GM12878 (cell line): ENCODE data around the gene NKD1. TPM values are rescaled to one million over a fixed set of nuclear protein-coding genes. Genes with fewer than 3 reads are reported as not detected.

Source experiments
- ATAC-seq: fragments of 200-7000 bp; cut with Tn5 transposase; 3 replicates; pipeline ENCODE4 v1.9.1; 2020; ENCODE audit warnings: mild to moderate bottlenecking, moderate library complexity
- BruUV-seq: library from RNA; stranded (reverse); fragments of 400-500 nt; replicated peaks from 2 replicates; lab custom pipeline; 2021; lab: Mats Ljungman, UMichigan
- CTCF ChIA-PET: fragments of 300-600 bp; sonication (Branson Sonifier 250); formaldehyde crosslinking; extraction: SDS; loops from one replicate; lab custom pipeline; 2021; ENCODE audit warnings: inconsistent platforms; lab: Yijun Ruan, JAX
- POLR2A ChIA-PET: fragments of 350-600 bp; formaldehyde crosslinking; extraction: SDS; loops from one replicate; lab custom pipeline; 2021; ENCODE audit warnings: inconsistent platforms; lab: Charles Lee
- RAD21 ChIA-PET: fragments of 300-600 bp; sonication (Branson Sonifier 250); formaldehyde crosslinking; loops from one replicate; lab custom pipeline; 2023; ENCODE audit warnings: antibody characterized with exemption; ENCODE audit not compliant: unreplicated experiment; lab: Charles Lee
- SMC1A ChIA-PET: fragments of 300-600 bp; sonication (Branson Sonifier 250); formaldehyde crosslinking; loops from one replicate; lab custom pipeline; 2023; ENCODE audit not compliant: unreplicated experiment, uncharacterized antibody; lab: Charles Lee
- DNase-seq: peaks from one replicate; pipeline ENCODE4 v3.0.0-alpha.2; 2011; ENCODE audit warnings: low read depth, low spot score
- FAIRE-seq: peaks from 3 replicates; lab custom pipeline; 2011; peaks lifted over from hg19 to GRCh38; lab: Jason Lieb, UNC
- H2AFZ ChIP-seq: 2 replicates; pipeline ENCODE4 v1.6.0; 2011; ENCODE audit warnings: low read depth, low read length, control low read depth; ENCODE audit not compliant: control insufficient read depth
- H3K27ac ChIP-seq: 2 replicates; pipeline ENCODE4 v1.5.1; 2011; ENCODE audit warnings: control low read depth; ENCODE audit not compliant: control insufficient read depth, insufficient read depth
- H3K27me3 ChIP-seq, 2 experiments: replicated peaks in 1 of 2; 2 replicates each; pipeline versions ENCODE4 v1.6.0 to v1.6.1; 2011; ENCODE audit warnings: low read length in 1 of 2; ENCODE audit not compliant: control insufficient read depth in 2 of 2, insufficient read depth in 2 of 2
- H3K36me3 ChIP-seq, 2 experiments: 2 replicates each; pipeline ENCODE4 v1.5.1; 2011; ENCODE audit warnings: low read length in 1 of 2; ENCODE audit not compliant: control insufficient read depth in 2 of 2, insufficient read depth in 2 of 2
- H3K4me1 ChIP-seq: 2 replicates; pipeline ENCODE4 v1.6.1; 2011; ENCODE audit warnings: mild to moderate bottlenecking, low read length, moderate library complexity, mixed read lengths; ENCODE audit not compliant: control insufficient read depth, insufficient read depth
- H3K4me2 ChIP-seq: 2 replicates; pipeline ENCODE4 v1.6.0; 2011; ENCODE audit warnings: control low read depth; ENCODE audit not compliant: control insufficient read depth, insufficient read depth
- H3K4me3 ChIP-seq: fragments of 200-600 bp; sonication (generic); 2 replicates; pipeline ENCODE4 v1.5.1; 2016
- H3K79me2 ChIP-seq: 2 replicates; pipeline ENCODE4 v1.6.0; 2011; ENCODE audit warnings: low read length; ENCODE audit not compliant: control insufficient read depth, insufficient read depth
- H3K9ac ChIP-seq: 2 replicates; pipeline ENCODE4 v1.8.0; 2011; ENCODE audit warnings: low read length, control low read depth, mixed read lengths; ENCODE audit not compliant: control insufficient read depth, insufficient read depth
- H3K9me3 ChIP-seq: replicated peaks from 3 replicates; pipeline ENCODE4 v1.5.1; 2011; ENCODE audit warnings: mild to moderate bottlenecking, low read length; ENCODE audit not compliant: control insufficient read depth, insufficient read depth
- H4K20me1 ChIP-seq: 2 replicates; pipeline ENCODE4 v1.6.0; 2011; ENCODE audit not compliant: control insufficient read depth, insufficient read depth
- ATF7 ChIP-seq: fragments of 450-650 bp; IDR thresholded peaks from 2 replicates; pipeline ENCODE4 v1.6.1; 2016; ENCODE audit warnings: low read depth, mild to moderate bottlenecking
- BCL3 ChIP-seq: IDR thresholded peaks from 2 replicates; pipeline ENCODE4 v1.6.1; 2011; ENCODE audit warnings: borderline replicate concordance, low read depth, mild to moderate bottlenecking, moderate library complexity, low read length; ENCODE audit not compliant: insufficient read depth, poor library complexity, severe bottlenecking
- ETV6 ChIP-seq, 2 experiments: fragments of 450-650 bp in 1 of 2; IDR thresholded peaks in 1 of 2; conservative IDR thresholded peaks in 1 of 2; 2 replicates each; pipeline ENCODE4 v1.6.1; 2014; ENCODE audit warnings: antibody characterized with exemption in 1 of 2, borderline replicate concordance in 1 of 2, low read depth in 1 of 2, mild to moderate bottlenecking in 1 of 2, moderate library complexity in 1 of 2
- GATAD2B ChIP-seq: fragments of 450-650 bp; conservative IDR thresholded peaks from 2 replicates; pipeline ENCODE4 v1.6.1; 2017; ENCODE audit warnings: low read depth, mild to moderate bottlenecking, moderate library complexity
- IKZF1 ChIP-seq: fragments of 450-650 bp; conservative IDR thresholded peaks from 2 replicates; pipeline ENCODE4 v1.6.1; 2017; ENCODE audit warnings: antibody characterized with exemption, mild to moderate bottlenecking
- IKZF2 ChIP-seq, 2 experiments: fragments of 450-650 bp; IDR thresholded peaks; 2 replicates each; pipeline ENCODE4 v1.6.1; 2017; ENCODE audit warnings: mild to moderate bottlenecking in 2 of 2, moderate library complexity in 2 of 2
- KDM1A ChIP-seq: fragments of 200-600 bp; sonication (generic); IDR thresholded peaks from 2 replicates; pipeline ENCODE4 v1.6.1; 2016; ENCODE audit warnings: borderline replicate concordance
- MEF2B ChIP-seq: fragments of 450-650 bp; IDR thresholded peaks from 2 replicates; pipeline ENCODE4 v1.6.1; 2018; ENCODE audit warnings: mild to moderate bottlenecking, moderate library complexity; ENCODE audit not compliant: partially characterized antibody, poor library complexity, severe bottlenecking
- PAX8 ChIP-seq: fragments of 450-650 bp; IDR thresholded peaks from 2 replicates; pipeline ENCODE4 v1.6.1; 2017; ENCODE audit warnings: mild to moderate bottlenecking, moderate library complexity
- RAD21 ChIP-seq: IDR thresholded peaks from 2 replicates; pipeline ENCODE4 v1.6.1; 2011; ENCODE audit warnings: mild to moderate bottlenecking, low read depth, low read length, moderate library complexity; ENCODE audit not compliant: insufficient read depth
- RBBP5 ChIP-seq: fragments of 200-600 bp; sonication (generic); conservative IDR thresholded peaks from 2 replicates; pipeline ENCODE4 v1.6.1; 2016
- RUNX3 ChIP-seq: IDR thresholded peaks from 2 replicates; pipeline ENCODE4 v1.6.1; 2012; ENCODE audit warnings: low read length, inconsistent platforms
- SMAD5 ChIP-seq: IDR thresholded peaks from 2 replicates; pipeline ENCODE4 v1.6.1; 2016; ENCODE audit warnings: antibody characterized with exemption, low read depth
- YBX1 ChIP-seq: fragments of 450-650 bp; IDR thresholded peaks from 2 replicates; pipeline ENCODE4 v1.6.1; 2016; ENCODE audit warnings: antibody characterized with exemption
- ZNF24 ChIP-seq: fragments of 450-650 bp; IDR thresholded peaks from 2 replicates; pipeline ENCODE4 v1.6.1; 2017; ENCODE audit warnings: antibody characterized with exemption, mild to moderate bottlenecking
- WGBS: methylation state at CpG from one replicate; pipeline ENCODE4 v1.1.6; 2016; ENCODE audit warnings: low lambda C conversion rate; ENCODE audit not compliant: insufficient replicate concordance, insufficient coverage; ENCODE audit errors: missing lambda C conversion rate; 5-methylcytosine and 5-hydroxymethylcytosine counted together
- in situ Hi-C: fragments of 300-500 bp; cut with MboI; formaldehyde crosslinking; loops from 9 replicates; pipeline ENCODE4 v1.14.3; 2018; ENCODE audit warnings: mixed read lengths
- intact Hi-C: fragments of 100-400 bp; cut with micrococcal nuclease; formaldehyde crosslinking; loops from one replicate; pipeline ENCODE4 v1.14.2; 2022; ENCODE audit not compliant: unreplicated experiment
- polyA plus RNA-seq, 11 experiments: library from polyadenylated mRNA; depleted of rRNA in 4 of 11; unstranded in 6 of 11; stranded (reverse) in 5 of 11; fragments of >200 nt; fragmentation: Nextera tagmentation in 4 of 11; fragmentation: Illumina TruSeq in 1 of 11; extraction: Ambion mirVana in 4 of 11; extraction: Trizol in 1 of 11; gene quantifications; 1 replicate in 1 of 11; 2 replicates in 10 of 11; pipeline versions ENCODE4 v1.2.1 to v1.2.3, GENCODE V29; 2011 to 2016; ENCODE audit warnings: inconsistent platforms in 2 of 11, missing spikeins in 2 of 11, low read depth in 1 of 11
- total RNA-seq, 4 experiments: library from RNA; depleted of rRNA in 3 of 4; stranded (reverse); fragments of >200 nt in 3 of 4; fragmentation: Illumina TruSeq in 1 of 4; extraction: Trizol in 1 of 4; gene quantifications; 2 replicates each; pipeline versions ENCODE4 v1.2.1 to v1.2.3, GENCODE V29; 2013 to 2021
- TF ChIP-seq, protein P1 (sequence below), 3 experiments: IDR thresholded peaks in 2 of 3; conservative IDR thresholded peaks in 1 of 3; 2 replicates each; pipeline ENCODE4 v1.5.1; 2011; ENCODE audit warnings: low read depth in 3 of 3, low read length in 3 of 3, mild to moderate bottlenecking in 3 of 3, control low read depth in 2 of 3, moderate library complexity in 2 of 3, inconsistent platforms in 1 of 3, mixed read lengths in 1 of 3; ENCODE audit not compliant: control insufficient read depth in 2 of 3, insufficient read depth in 1 of 3; ENCODE audit errors: extremely low read depth in 1 of 3
- TF ChIP-seq, protein P2 (sequence below): IDR thresholded peaks from 2 replicates; pipeline ENCODE4 v1.6.1; 2011; ENCODE audit warnings: mild to moderate bottlenecking, low read depth, low read length, moderate library complexity; ENCODE audit not compliant: insufficient replicate concordance

The NKD1 gene
- total and polyA plus RNA-seq, 10 of the 15 experiments (the other 5 are each of a cell fraction or from before 2014, with no cell fraction given) = under 0.01 to 0.49 (median 0.04) TPM; not detected in 2

DNA sequence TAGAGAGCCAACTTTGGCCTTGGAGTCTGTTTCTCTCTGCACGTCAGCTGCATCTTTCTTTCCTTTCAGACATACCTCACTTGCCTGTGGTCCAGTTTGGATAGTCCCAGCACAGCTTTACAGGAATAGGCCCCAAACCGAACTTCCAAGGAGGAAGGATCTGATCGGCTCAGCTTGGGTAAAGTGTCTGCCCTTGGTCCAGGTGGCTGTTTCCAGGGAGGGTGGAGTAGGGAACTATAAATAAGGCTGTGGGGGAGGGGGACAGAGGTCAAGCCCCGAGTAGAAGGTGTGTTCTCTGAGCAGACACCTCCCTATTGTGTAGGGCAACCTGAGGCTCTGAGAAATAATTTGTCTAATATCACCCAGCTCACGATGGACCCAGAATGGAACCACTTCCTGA is 29.2 kb upstream of the NKD1 start:
- DNase-seq = no peak
- Histone ChIP-seq H3K27me3 (no peaks in the 10 kb centered on the region; a peak in 1 of 4 replicates), H3K4me1 (no peaks in the 10 kb centered on the region), H3K9ac (no peak overlapping the region), H3K4me2 (no peak overlapping the region), H3K9me3 (peaks cover 1% of the 10 kb centered on the region; the same call in 1 of the 3 replicates), H3K27ac (no peak overlapping the region), H4K20me1 (no peaks in the 10 kb centered on the region), H3K4me3 (no peak overlapping the region), H2AFZ (no peak overlapping the region), H3K79me2 (no peaks in the 10 kb centered on the region), H3K36me3 (no peaks in the 10 kb centered on the region)
- RAD21 ChIA-PET = interaction anchor here (0.6 kb wide), 1 partner anchor 60 kb away, joined by 3 read pairs; no protein-coding TSS in a partner anchor
- no peak for FAIRE-seq
- TF ChIP-seq ATF7 (no peak), KDM1A (no peak), ETV6 (conservative IDR thresholded peaks at IDR 0.05 in 1 of 2, IDR thresholded peaks at IDR 0.05 in 1 of 2; ENCODE audit: borderline replicate concordance in 1 of 2, low read depth in 1 of 2) (no peak), GATAD2B (no peak), RUNX3 (no peak), ZNF24 (no peak), RAD21 (no peak), PAX8 (no peak), MEF2B (no peak), IKZF1 (no peak), BCL3 (no peak), IKZF2 (IDR thresholded peaks at IDR 0.05) (no peak), SMAD5 (no peak), YBX1 (no peak), RBBP5 (no peak)
- TF ChIP-seq, protein P1, sequence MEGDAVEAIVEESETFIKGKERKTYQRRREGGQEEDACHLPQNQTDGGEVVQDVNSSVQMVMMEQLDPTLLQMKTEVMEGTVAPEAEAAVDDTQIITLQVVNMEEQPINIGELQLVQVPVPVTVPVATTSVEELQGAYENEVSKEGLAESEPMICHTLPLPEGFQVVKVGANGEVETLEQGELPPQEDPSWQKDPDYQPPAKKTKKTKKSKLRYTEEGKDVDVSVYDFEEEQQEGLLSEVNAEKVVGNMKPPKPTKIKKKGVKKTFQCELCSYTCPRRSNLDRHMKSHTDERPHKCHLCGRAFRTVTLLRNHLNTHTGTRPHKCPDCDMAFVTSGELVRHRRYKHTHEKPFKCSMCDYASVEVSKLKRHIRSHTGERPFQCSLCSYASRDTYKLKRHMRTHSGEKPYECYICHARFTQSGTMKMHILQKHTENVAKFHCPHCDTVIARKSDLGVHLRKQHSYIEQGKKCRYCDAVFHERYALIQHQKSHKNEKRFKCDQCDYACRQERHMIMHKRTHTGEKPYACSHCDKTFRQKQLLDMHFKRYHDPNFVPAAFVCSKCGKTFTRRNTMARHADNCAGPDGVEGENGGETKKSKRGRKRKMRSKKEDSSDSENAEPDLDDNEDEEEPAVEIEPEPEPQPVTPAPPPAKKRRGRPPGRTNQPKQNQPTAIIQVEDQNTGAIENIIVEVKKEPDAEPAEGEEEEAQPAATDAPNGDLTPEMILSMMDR (IDR thresholded peaks at IDR 0.05 in 2 of 3, conservative IDR thresholded peaks at IDR 0.05 in 1 of 3; ENCODE audit: control insufficient read depth in 2 of 3, extremely low read depth in 1 of 3, insufficient read depth in 1 of 3, low read depth in 3 of 3, low read length in 3 of 3) = no peak
- TF ChIP-seq, protein P2, sequence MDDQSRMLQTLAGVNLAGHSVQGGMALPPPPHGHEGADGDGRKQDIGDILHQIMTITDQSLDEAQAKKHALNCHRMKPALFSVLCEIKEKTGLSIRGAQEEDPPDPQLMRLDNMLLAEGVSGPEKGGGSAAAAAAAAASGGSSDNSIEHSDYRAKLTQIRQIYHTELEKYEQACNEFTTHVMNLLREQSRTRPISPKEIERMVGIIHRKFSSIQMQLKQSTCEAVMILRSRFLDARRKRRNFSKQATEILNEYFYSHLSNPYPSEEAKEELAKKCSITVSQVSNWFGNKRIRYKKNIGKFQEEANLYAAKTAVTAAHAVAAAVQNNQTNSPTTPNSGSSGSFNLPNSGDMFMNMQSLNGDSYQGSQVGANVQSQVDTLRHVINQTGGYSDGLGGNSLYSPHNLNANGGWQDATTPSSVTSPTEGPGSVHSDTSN = no peak
- intact Hi-C loops (no loop called here), in situ Hi-C loops (no loop called here)
- SMC1A ChIA-PET = no interaction called here
- no TSS peak for BruUV-seq
- CTCF ChIA-PET = no interaction called here
- 28% methylated on average over 5 of the region's 5 CpGs for WGBS
- POLR2A ChIA-PET = no interaction called here
- ATAC-seq = no peak
